T47D (cell line): Measurements from ENCODE around the gene RPS24.

Experiments used
- DNase-seq, 2 experiments: peaks; one replicate each; pipeline versions ENCODE4 v3.0.0 to v3.0.0-alpha.2; 2011 to 2012; ENCODE audit warnings: low read depth in 1 of 2, low spot score in 1 of 2
- JUND ChIP-seq: IDR thresholded peaks from 2 replicates; pipeline ENCODE4 v1.6.1; 2012; ENCODE audit warnings: low read depth
- in situ Hi-C: cut with HindIII; loops from 2 replicates; pipeline ENCODE4 v1.10.0; 2016; ENCODE audit warnings: low sequenced_read_pairs, low pct_unique_long_range_greater_than_20kb

Gene RPS24

DNA sequence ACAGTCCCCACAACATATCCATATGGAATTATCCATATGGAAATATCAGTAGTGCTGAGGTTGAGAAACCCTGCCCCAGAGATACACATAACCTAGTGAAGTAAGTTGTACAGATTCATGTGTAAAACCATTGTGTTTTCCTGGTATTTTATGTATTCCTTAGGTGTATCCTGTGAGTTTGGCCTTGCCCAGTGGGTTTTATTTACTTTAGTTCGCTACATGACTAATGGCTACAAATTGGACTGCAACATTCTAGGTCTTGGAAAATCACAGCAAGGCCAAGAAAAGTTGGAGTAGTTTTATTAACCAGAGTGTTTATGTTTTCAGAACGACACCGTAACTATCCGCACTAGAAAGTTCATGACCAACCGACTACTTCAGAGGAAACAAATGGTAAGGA is 1.4 kb downstream of the RPS24 start:
- in situ Hi-C loops, result no loop called here
- TF ChIP-seq JUND, result no peak
- no peak for DNase-seq

DNA sequence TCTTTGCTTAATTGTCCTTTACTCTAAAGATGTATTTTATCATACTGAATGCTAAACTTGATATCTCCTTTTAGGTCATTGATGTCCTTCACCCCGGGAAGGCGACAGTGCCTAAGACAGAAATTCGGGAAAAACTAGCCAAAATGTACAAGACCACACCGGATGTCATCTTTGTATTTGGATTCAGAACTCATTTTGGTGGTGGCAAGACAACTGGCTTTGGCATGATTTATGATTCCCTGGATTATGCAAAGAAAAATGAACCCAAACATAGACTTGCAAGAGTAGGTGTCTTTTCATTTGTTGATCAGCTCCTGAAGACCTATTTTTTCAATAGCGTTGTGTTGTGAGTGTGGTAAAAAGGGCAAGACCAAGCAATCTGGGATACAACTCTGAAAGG is 1.8 kb downstream of the RPS24 start:
- TF ChIP-seq JUND, result no peak
- in situ Hi-C loops, result no loop called here
- no peak for DNase-seq

DNA sequence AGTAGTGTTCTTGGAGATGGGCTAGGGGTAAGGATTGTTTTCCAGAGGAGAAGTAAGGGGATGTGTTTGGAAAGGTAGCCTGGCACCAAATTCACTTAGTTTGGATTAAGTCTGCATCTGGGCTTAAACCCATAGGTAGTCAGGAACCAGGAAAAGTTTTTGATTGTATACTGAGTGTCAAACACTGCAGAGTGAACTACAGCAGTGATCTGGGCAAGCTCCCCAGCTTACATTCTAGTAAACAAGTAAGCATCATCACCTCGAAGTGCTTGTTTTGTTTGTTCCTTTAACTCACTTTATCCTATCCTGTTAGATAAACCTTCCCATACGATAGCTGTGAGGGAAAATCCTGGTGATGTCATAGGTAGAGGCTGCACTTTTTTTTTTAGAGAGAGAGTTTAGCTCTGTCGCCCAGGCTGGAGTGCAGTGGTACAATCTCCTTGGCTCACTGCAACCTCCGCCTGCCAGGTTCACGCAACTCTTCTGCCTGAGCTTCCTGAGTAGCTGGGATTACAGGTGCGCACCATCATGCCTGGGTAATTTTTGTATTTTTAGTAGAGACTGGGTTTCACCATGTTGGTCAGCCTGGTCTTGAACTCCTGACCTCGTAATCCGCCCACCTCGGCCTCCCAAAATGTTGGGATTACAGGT is 2.4 kb downstream of the RPS24 start:
- TF ChIP-seq JUND, result no peak
- DNase-seq, result no peak
- in situ Hi-C loops, result no loop called here

DNA sequence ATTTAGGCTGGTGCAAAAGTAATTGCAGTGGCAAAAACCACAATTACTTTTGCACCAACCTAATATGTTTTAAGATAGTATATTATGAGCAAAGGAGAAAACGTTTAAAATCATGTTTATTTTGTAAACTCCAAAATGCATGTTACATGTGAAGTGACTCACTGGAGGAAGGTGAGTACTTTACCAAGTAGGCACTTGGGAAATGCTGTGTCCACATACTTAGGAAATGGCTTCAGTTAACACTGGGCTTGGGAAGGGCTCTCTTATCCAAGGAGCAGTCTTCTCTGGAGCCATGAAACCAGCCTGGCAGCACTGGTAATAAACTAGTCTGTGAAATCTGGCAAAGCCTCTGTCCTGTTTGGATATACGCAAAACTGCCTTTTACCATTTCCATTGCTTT is 4.4 kb downstream of the RPS24 start:
- no peak for DNase-seq
- TF ChIP-seq JUND, result no peak
- in situ Hi-C loops, result no loop called here

DNA sequence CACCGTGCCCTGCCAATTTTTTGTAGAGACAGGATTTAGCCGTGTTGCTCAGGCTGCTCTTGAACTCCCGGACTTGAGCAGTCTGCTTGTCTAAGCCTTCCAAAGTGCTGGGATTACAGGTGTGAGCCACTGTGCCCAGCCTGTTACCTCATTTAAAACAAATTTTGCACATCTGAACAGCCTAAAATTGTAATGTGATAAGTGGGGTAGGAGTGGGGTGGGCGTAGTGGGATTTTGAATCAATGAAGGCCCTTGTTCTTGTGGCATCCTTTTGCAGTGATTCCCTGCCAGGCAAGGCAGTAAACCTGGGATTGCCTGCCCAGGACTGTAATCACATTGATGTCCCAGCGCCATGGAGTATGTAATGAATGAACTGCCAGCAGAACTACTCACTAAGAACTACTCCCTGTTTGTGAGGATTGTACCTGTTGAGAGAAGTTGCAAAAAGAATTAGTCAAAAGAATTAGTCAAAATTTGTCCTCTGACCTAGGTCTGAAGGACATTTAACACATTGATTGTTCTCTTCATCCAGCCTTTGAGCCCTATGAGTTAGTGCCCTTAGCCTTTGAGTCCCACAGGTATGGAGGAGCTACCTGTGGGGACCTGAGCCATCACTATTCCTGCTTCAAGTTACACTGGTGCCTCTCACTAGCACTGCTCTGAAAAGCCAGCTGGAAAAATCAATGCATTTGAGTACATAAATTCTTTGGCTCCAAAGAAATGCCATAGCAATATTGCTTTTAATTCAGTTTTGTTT is 5.3 kb downstream of the RPS24 start:
- in situ Hi-C loops, result no loop called here
- TF ChIP-seq JUND, result no peak

DNA sequence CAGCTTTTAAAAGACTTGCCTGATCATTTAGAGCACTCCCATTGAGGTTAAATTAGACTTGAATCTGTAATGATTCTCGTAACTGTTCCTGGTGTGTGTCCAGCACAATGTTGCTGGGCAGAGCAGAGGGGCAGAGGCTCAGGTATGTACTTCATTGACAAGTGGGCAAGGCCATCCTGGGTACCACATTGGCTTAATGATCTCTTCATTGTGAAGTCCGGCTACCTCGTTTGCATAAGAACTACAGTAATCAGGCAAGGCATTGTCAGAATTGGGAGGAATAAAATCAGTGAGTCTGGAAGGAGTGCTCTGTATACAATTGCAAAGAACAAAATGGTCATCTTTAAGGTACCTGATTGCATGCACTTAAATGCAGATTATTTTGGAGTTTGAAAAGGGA is 6.1 kb downstream of the RPS24 start:
- DNase-seq, result no peak
- in situ Hi-C loops, result no loop called here
- TF ChIP-seq JUND, result no peak

More for the DNA sequence above, 5.3 kb downstream of the RPS24 start:
- DNase-seq, result no peak

DNA sequence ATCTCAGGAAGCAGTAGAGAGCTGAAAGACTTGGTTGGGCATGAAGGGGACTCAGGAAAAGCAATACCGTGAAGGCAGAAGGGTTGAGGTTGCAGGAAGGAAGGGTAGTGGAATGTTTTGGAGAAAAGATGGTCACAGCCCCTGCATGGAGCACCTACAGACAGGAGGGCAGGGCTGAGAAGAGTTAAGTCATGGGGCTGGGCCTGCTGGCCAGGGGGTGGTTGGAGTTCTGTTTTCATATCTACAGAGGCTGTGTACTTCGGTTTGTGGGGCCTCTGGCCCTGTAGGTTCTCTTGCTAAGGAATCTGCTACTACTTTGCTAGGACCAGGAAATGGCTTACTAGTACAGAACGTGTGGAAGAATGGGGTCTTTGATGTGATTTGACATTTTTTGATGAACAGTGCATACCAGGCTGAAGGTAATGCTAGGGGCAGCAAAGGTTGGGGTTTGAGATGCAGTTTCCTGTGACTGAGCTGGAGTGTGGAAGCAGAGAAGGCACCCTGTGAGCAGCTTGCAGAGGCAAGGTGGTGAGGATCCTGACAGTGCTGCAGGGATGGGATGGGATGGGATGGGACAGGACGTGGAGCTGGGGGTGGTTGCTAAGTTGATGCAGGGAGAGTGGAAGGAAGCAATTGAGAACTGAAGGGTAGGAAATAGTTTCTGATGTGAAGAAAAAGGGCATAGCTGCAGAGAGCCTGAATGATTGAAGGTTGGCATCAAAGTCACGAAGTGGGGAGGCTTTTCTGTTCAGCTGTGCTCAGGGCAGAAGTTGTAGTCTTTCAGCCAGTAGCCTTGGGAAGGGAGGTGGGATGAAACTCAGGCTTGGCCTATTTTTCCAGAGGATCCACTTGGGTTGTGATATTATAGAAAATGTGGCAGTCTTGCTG is 7.8 kb downstream of the RPS24 start:
- in situ Hi-C loops, result no loop called here
- no peak for TF ChIP-seq JUND
- no peak for DNase-seq

DNA sequence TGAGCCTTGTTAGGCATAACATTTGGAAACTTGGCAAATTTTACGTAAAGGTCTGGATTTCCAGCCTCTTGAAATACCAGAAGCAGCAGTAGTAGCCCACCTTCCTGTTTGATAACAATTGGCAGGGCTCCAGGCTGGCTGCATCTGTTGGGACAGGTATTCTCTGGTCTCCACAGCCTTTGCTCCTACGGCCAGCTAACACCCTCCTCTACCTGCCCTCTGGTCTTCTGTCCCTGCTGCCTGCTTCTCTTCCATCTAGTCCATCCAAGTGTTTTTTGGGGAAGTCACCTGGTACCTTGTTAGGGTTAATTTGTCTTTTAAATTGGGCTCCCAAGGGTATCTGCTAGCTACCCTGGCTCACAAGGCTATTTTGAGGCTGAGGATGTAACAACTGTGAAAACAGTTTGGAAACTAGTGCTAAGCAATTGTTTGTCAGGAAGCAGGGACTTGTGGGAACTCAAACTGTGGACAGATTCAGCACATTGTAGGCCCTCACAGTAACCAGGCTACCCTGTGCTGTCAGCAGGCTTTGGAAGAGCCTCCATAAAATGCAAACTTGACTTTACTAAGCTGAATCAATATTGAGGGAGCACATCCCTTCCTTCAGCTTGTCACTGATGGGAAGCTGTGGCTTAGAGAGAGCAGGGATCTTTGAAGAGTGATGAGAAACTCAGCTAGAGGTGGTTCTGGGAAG is 8.5 kb downstream of the RPS24 start:
- peak in 1 of 2 experiments; percentile 32 for DNase-seq
- TF ChIP-seq JUND, result no peak
- in situ Hi-C loops, result no loop called here

DNA sequence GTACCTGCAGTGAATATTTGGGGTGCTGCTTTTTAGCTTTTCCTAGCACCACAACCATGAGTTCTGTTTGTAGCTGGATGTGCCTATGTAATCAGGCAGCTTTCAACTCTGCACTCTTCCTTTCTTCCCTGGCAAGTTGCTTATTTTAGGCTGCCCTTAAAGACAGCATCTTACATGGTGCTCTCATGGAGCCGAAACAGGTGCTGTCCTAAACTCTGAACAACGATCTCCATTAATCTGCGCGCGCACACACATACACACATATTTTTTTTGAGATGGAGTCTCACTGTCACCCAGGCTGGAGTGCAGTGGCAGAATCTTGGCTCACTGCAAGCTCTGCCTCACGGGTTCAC is 9.1 kb downstream of the RPS24 start:
- DNase-seq, result no peak
- TF ChIP-seq JUND, result no peak
- in situ Hi-C loops, result no loop called here

DNA sequence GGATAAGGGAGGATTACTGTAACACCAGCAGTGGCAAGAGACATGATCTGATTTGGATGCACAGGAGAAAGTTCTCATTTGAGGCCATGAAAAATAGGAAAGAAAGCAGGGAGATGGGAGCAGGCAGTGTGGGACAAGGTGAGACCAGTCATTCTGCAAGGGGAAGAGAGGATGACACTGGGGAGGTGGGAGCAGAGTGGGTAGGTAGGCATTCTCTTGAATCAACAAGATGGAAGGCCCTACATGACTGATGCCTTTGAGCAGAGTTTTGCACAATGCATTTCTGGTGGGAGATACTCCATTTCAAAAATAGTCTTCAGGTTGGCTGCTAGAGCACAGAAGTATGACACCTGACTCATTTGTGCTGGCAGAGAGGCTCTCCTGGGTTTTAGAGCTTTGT is 10.5 kb downstream of the RPS24 start:
- in situ Hi-C loops, result no loop called here
- no peak for TF ChIP-seq JUND
- DNase-seq, result no peak

DNA sequence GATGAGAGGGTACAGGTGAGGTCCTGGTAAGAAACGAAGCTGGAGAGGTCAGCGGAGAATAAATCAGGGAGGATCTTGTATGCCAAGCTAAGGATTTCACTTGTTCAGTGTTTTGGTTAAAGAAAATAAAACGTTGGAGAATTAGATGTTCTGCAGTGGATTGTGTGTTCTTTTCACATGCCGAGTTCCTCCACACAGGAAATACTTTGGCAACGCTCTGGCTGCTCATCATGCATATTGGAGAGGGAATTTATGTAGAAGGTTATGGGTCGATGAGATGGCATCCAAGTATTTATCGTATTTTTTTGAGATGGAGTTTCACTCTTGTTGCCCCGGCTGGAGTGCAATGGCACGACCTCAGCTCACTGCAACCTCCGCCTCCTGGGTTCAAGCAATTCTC is 11.0 kb downstream of the RPS24 start:
- in situ Hi-C loops, result no loop called here
- no peak for DNase-seq
- TF ChIP-seq JUND, result no peak

DNA sequence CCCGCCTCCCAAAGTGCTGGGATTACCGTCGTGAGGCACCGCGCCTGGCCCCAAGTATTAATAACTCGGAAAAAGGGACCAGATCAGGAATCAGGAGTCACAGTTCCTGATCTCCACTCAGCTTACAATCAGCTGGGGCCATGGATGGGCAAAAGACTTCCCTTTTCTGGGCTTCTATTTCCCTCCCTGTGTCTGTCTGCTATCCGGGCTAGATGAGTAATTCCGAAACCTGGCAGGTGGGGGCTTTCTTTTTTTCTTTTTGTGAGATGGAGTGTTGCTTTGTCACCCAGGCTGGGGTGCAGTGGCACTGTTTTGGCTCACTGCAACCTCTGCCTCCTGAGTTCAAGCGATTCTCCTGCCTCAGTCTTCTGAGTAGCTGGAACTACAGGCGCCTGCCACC is 11.6 kb downstream of the RPS24 start:
- TF ChIP-seq JUND, result no peak
- in situ Hi-C loops, result no loop called here
- no peak for DNase-seq
